Left colon (tissue), 2 donors: Measurements from ENCODE around the gene FAM241A. TPM values are rescaled to one million over a fixed set of nuclear protein-coding genes. Genes with fewer than 3 reads are reported as not detected.

Experiments used
- ATAC-seq: fragments of 200-7000 bp; cut with Tn5 transposase; one replicate; pipeline ENCODE4 v1.9.1; 2020; ENCODE audit warnings: mild to moderate bottlenecking, moderate library complexity
- DNase-seq, 2 donors: peaks; one replicate each; pipeline ENCODE4 v3.0.0-alpha.2; 2020
- intact Hi-C, 2 donors: fragments of 100-400 bp; cut with DNase I in 1 of 2; cut with micrococcal nuclease in 1 of 2; formaldehyde crosslinking; loops; one replicate each; pipeline versions ENCODE4 v1.11.2 to v1.14.0; 2022; cut with DNase I, micrococcal nuclease
- total RNA-seq, 2 donors: library from RNA; stranded (reverse); fragmentation: NEBNext Ultra II Directional; extraction: Animal tissue kit (Norgen Biotek cat#: 25700); gene quantifications; one replicate each; pipeline ENCODE4 v1.2.1, GENCODE V29; 2021
- donor health status: DM: no; HTN: no; CAD: no.
- donor health status: DM: yes; HTN: yes; CAD: no.

The FAM241A gene
- total RNA-seq, 2 donors from 2014 or later, result 1.6 to 1.8 TPM

DNA sequence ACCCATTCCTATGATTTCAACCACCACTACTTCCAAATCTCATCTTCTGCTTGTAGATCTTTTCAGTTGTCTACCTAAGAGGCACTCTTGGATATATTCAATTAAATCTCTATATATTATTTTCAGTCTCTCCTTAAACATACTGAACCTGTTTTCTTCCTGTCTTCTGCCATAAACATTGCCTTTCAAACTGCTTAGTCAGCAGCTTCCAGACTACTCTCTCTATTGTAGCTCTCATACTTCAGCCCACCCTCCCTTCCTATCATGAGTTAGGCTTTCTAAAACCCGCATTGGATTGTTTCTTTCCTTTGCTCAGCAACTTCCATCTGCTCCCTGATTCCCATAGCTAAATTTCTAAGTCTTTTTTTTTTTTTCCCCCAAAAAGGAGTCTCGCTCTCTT is 90.8 kb downstream of the FAM241A start:
- ATAC-seq (no peak), DNase-seq (no peak)
- intact Hi-C loops, result loop anchor here in 1 of 2 donors (10.0 kb wide), 1 partner anchor 91 kb away; the partner anchor contains the start of gene FAM241A

DNA sequence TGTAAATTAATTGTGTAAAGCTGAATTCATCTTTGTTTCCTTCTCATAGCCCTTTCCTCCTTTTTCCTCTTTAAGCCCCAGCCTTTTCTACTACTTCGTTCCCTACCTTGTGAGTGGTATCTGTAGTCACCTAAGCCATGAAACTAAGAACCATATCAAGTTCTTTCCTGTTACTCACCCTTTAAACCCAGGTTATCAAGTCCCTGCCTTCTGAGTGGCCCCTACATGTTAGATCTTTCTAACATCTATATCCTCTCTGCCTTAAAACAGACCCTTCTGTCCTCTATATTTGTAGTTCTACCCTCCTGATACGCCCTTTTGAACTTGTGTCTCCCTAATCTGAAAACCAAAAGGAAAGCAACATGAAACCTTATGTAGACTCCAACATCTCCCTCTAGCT is 93.6 kb downstream of the FAM241A start:
- intact Hi-C loops, result loop anchor here in 1 of 2 donors (10.0 kb wide), 1 partner anchor 94 kb away; the partner anchor contains the start of gene FAM241A
- DNase-seq, result no peak
- ATAC-seq, result no peak

Other genes starting within 250 kb of the FAM241A start
- 10 to 100 TPM; 35.2 to 43.8 TPM for gene AP1AR, start 86.3 kb downstream of the FAM241A start, total RNA-seq
- gene TIFA, start 140.4 kb downstream of the FAM241A start, total RNA-seq, result 1 to 10 TPM; 4.0 to 7.0 TPM
- 10 to 100 TPM; 23.0 to 26.3 TPM for gene ALPK1, start 151.9 kb downstream of the FAM241A start, total RNA-seq